WTC11 (cell line): ENCODE data around the gene RPUSD4.

Experiments used
- FOXJ3 ChIP-seq: sonication (generic); formaldehyde crosslinking; IDR thresholded peaks from 2 replicates; pipeline ENCODE4 v1.9.0; 2021; ENCODE audit warnings: missing genetic modification reagents, mild to moderate bottlenecking, borderline replicate concordance
- FOXK1 ChIP-seq: sonication (generic); formaldehyde crosslinking; IDR thresholded peaks from 2 replicates; pipeline ENCODE4 v1.8.0; 2022; ENCODE audit warnings: mild to moderate bottlenecking, moderate library complexity, missing genetic modification reagents
- GABPB1 ChIP-seq: sonication (generic); formaldehyde crosslinking; IDR thresholded peaks from 2 replicates; pipeline ENCODE4 v1.8.1; 2023; ENCODE audit warnings: mild to moderate bottlenecking, missing genetic modification reagents
- IRF2 ChIP-seq: sonication (generic); formaldehyde crosslinking; IDR thresholded peaks from 2 replicates; pipeline ENCODE4 v1.8.0; 2022; ENCODE audit warnings: low read depth, missing genetic modification reagents, borderline replicate concordance
- SP1 ChIP-seq: sonication (generic); formaldehyde crosslinking; conservative IDR thresholded peaks from 2 replicates; pipeline ENCODE4 v1.8.1; 2022; ENCODE audit warnings: missing genetic modification reagents
- ZNF121 ChIP-seq: sonication (generic); formaldehyde crosslinking; IDR thresholded peaks from 2 replicates; pipeline ENCODE4 v1.8.0; 2023; ENCODE audit warnings: missing genetic modification reagents
- TF ChIP-seq, protein P1 (sequence below): fragments of 200-600 bp; IDR thresholded peaks from 2 replicates; pipeline ENCODE4 v1.8.0; 2022; ENCODE audit warnings: antibody characterized with exemption
- TF ChIP-seq, protein P2 (sequence below): fragments of 250-450 bp; sonication (Bioruptor Pico); IDR thresholded peaks from 2 replicates; pipeline ENCODE4 v1.9.0; 2021; ENCODE audit warnings: mild to moderate bottlenecking
- TF ChIP-seq, protein P3 (sequence below): sonication (generic); formaldehyde crosslinking; IDR thresholded peaks from 2 replicates; pipeline ENCODE4 v1.8.0; 2022; ENCODE audit warnings: mild to moderate bottlenecking, missing genetic modification reagents
- TF ChIP-seq, protein P4 (sequence below): sonication (generic); formaldehyde crosslinking; IDR thresholded peaks from 2 replicates; pipeline ENCODE4 v1.8.1; 2023; ENCODE audit warnings: mild to moderate bottlenecking, missing genetic modification reagents, borderline replicate concordance

DNA sequence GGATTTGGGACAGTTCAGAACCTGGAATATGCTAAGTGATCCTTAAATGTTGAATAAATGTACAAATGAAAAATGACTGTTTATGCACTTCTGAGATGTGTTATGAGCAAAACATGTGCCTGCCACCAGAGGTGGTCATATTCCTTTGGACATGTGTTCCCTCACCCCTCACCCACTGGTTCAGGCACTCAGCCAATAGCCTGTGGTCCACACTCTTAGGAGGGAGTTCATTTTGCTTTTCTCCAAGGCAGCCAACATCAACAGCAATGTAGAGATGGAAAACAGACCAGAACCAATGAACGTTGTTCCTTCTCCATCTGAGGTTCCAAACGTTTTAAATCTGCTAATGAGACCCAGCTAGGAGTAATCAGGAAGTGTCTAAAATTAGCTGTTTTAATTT is 44.0 kb downstream of the RPUSD4 start:
- no peak for TF ChIP-seq FOXK1 (CRISPR knock-in tag)
- no peak for TF ChIP-seq GABPB1
- TF ChIP-seq, protein P1, sequence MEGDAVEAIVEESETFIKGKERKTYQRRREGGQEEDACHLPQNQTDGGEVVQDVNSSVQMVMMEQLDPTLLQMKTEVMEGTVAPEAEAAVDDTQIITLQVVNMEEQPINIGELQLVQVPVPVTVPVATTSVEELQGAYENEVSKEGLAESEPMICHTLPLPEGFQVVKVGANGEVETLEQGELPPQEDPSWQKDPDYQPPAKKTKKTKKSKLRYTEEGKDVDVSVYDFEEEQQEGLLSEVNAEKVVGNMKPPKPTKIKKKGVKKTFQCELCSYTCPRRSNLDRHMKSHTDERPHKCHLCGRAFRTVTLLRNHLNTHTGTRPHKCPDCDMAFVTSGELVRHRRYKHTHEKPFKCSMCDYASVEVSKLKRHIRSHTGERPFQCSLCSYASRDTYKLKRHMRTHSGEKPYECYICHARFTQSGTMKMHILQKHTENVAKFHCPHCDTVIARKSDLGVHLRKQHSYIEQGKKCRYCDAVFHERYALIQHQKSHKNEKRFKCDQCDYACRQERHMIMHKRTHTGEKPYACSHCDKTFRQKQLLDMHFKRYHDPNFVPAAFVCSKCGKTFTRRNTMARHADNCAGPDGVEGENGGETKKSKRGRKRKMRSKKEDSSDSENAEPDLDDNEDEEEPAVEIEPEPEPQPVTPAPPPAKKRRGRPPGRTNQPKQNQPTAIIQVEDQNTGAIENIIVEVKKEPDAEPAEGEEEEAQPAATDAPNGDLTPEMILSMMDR, result no peak
- no peak for TF ChIP-seq IRF2 (CRISPR knock-in tag)
- no peak for TF ChIP-seq FOXJ3 (CRISPR knock-in tag)
- TF ChIP-seq, protein P2, sequence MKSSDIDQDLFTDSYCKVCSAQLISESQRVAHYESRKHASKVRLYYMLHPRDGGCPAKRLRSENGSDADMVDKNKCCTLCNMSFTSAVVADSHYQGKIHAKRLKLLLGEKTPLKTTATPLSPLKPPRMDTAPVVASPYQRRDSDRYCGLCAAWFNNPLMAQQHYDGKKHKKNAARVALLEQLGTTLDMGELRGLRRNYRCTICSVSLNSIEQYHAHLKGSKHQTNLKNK, result no peak
- TF ChIP-seq, protein P3, sequence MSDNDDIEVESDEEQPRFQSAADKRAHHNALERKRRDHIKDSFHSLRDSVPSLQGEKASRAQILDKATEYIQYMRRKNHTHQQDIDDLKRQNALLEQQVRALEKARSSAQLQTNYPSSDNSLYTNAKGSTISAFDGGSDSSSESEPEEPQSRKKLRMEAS (CRISPR knock-in tag), result no peak
- TF ChIP-seq ZNF121 (CRISPR knock-in tag), result no peak
- TF ChIP-seq, protein P4, sequence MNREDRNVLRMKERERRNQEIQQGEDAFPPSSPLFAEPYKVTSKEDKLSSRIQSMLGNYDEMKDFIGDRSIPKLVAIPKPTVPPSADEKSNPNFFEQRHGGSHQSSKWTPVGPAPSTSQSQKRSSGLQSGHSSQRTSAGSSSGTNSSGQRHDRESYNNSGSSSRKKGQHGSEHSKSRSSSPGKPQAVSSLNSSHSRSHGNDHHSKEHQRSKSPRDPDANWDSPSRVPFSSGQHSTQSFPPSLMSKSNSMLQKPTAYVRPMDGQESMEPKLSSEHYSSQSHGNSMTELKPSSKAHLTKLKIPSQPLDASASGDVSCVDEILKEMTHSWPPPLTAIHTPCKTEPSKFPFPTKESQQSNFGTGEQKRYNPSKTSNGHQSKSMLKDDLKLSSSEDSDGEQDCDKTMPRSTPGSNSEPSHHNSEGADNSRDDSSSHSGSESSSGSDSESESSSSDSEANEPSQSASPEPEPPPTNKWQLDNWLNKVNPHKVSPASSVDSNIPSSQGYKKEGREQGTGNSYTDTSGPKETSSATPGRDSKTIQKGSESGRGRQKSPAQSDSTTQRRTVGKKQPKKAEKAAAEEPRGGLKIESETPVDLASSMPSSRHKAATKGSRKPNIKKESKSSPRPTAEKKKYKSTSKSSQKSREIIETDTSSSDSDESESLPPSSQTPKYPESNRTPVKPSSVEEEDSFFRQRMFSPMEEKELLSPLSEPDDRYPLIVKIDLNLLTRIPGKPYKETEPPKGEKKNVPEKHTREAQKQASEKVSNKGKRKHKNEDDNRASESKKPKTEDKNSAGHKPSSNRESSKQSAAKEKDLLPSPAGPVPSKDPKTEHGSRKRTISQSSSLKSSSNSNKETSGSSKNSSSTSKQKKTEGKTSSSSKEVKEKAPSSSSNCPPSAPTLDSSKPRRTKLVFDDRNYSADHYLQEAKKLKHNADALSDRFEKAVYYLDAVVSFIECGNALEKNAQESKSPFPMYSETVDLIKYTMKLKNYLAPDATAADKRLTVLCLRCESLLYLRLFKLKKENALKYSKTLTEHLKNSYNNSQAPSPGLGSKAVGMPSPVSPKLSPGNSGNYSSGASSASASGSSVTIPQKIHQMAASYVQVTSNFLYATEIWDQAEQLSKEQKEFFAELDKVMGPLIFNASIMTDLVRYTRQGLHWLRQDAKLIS (CRISPR knock-in tag), result no peak
- no peak for TF ChIP-seq SP1 (CRISPR knock-in tag)
